ENCODE results near the gene FAM149B1.
"Not testable (repeated sequence)": the region's sequence is repeated elsewhere in the genome, so short reads cannot be mapped to it uniquely, and the experiment has no call there.

FAM149B1 gene
- total RNA-seq = 11.4 to 22.7 (median 20.4) reads per million in 4 donors

GRCh38 chr10:73167783-73168464, at the start of gene FAM149B1, which contains the start of gene ECD:
TSS of gene FAM149B1 (plus strand) at chr10:73168119. CDS start at chr10:73168340, 221 bp downstream.
TSS of gene ECD (minus strand) at chr10:73168008. CDS start at chr10:73163937, 4,071 bp downstream.
- peak; percentile 76 to 93 (median 86) for DNase-seq

- no peak for DNase-seq
Measured at GRCh38 chr10:73119457-73119856, 48.5 kb upstream of the FAM149B1 start.

GRCh38 chr10:73119952-73120351, 48.0 kb upstream of the FAM149B1 start:
- DNase-seq = no peak

- no peak for DNase-seq
Measured at GRCh38 chr10:73126343-73126742, 41.6 kb upstream of the FAM149B1 start.

GRCh38 chr10:73131301-73131700, 36.6 kb upstream of the FAM149B1 start:
- DNase-seq = no peak

GRCh38 chr10:73131913-73132686, 35.8 kb upstream of the FAM149B1 start:
- DNase-seq = no peak

- no peak for DNase-seq
Measured at GRCh38 chr10:73134727-73135126, 33.2 kb upstream of the FAM149B1 start.

GRCh38 chr10:73136627-73137026, 31.3 kb upstream of the FAM149B1 start:
- no peak for DNase-seq

- no peak for DNase-seq
Measured at GRCh38 chr10:73139251-73139650, 28.7 kb upstream of the FAM149B1 start.

GRCh38 chr10:73141603-73142002, 26.3 kb upstream of the FAM149B1 start:
- DNase-seq = no peak

- not testable (repeated sequence) for DNase-seq
Measured at GRCh38 chr10:73150633-73151413, 17.1 kb upstream of the FAM149B1 start.

- no peak for DNase-seq
Measured at GRCh38 chr10:73152009-73152408, 15.9 kb upstream of the FAM149B1 start.

- DNase-seq = no peak
Measured at GRCh38 chr10:73156054-73156453, 11.9 kb upstream of the FAM149B1 start.

- peak; percentile 12 to 50 (median 35) for DNase-seq
Measured at GRCh38 chr10:73159038-73159648, 8.8 kb upstream of the FAM149B1 start.

GRCh38 chr10:73161079-73161478, 6.8 kb upstream of the FAM149B1 start:
- DNase-seq = no peak

- no peak for DNase-seq
Measured at GRCh38 chr10:73161662-73162061, 6.3 kb upstream of the FAM149B1 start.

GRCh38 chr10:73163096-73163495, 4.8 kb upstream of the FAM149B1 start:
- no peak for DNase-seq

GRCh38 chr10:73166972-73167371, 947 bp upstream of the FAM149B1 start:
- DNase-seq = no peak

GRCh38 chr10:73167458-73167782, 499 bp upstream of the FAM149B1 start:
- no peak for DNase-seq

- DNase-seq = no peak
Measured at GRCh38 chr10:73168465-73168803, 515 bp downstream of the FAM149B1 start.

GRCh38 chr10:73169320-73169719, 1.4 kb downstream of the FAM149B1 start:
- no peak for DNase-seq

- DNase-seq = no peak
Measured at GRCh38 chr10:73172867-73173266, 4.9 kb downstream of the FAM149B1 start.

Measured in T-helper 1 cell (primary cell).